Measurements from ENCODE around the gene VIT.

Gene VIT

GRCh38 chr2:36708041-36708741 is 11.7 kb downstream of the VIT start:
- DNase-seq (ENCODE audit: low read depth in 1 of 2, low spot score in 1 of 2) = no peak

DNA sequence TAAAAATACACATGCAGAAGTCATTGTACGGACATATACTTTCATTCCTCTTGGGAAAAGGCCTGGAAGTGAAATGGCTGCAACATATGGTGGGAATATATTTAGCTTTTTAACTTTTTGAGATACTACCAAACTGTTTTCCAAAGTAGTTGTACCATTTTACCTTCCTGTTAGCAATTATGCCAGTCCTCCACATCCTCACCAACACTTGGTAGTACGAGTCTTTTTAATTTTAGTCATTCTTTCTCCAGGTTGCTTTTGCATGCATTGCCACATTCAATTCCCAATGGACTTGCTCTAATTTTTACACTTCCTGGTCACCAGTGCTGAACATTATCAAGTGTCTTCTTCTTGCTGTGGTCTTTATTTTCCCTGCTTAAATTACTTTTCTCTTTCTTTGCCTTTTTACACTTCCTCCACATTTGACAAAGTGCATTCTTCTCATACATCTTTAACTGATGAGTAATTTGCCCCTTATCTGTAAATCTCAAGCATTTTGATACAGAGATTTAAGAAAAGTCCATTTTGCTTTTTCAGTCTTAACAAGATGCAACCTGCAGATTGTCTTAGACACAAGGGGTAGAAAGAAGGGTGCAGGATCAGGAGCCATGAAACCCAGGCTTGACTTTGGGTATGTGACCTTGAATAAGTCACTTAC is 14.5 kb downstream of the VIT start:
- DNase-seq (ENCODE audit: low read depth in 1 of 2, low spot score in 1 of 2) = no peak

DNA sequence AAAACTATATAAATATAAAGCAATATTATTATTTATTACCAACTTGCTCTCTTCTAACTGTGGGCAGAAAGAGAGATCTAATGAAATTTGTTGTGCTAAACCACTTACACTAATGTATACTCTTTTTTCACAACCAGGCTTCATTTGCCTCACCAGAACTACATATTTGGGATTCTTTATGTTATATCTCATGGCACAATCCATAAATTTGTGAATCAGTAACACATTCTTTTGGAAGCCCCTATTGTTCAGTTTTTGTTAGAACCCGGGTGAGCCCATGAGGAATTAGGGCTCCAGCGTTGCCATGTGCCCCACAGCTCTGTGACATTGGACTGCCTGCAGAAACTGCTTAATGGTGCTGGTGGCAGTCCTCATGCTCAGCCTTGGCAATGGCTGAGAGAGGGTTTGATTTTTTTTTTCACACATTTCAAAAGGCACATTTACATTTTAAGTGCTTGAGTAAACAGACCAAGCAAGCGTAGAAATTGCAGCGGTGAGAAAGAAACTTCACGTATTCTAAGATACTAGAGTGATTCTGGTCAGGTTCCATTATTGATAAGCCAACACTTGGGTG is 15.3 kb downstream of the VIT start:
- DNase-seq (ENCODE audit: low read depth in 1 of 2, low spot score in 1 of 2) = no peak

DNA sequence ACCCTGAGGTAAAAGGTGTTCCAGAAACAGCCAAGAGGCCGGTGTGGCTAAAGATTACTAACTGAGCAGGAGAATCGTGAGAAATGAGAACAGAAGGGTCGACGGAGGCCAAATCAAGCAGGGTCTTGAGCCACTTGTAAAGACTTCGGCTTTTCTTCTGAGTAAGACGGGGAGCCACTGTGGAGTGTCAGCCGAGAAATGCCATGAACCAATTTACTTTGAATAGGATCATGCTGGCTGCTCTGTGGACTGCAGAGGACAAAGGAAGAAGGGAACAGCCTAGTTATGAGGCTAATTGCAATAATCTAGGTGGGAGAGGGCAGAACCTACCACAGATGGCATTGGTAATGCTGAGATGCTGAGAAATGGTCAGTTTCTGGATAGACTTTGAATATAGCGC is 16.8 kb downstream of the VIT start:
- DNase-seq (ENCODE audit: low read depth in 1 of 2, low spot score in 1 of 2) = no peak

GRCh38 chr2:36716111-36716510 is 19.6 kb downstream of the VIT start:
- no peak for DNase-seq (ENCODE audit: low read depth in 1 of 2, low spot score in 1 of 2)

DNA sequence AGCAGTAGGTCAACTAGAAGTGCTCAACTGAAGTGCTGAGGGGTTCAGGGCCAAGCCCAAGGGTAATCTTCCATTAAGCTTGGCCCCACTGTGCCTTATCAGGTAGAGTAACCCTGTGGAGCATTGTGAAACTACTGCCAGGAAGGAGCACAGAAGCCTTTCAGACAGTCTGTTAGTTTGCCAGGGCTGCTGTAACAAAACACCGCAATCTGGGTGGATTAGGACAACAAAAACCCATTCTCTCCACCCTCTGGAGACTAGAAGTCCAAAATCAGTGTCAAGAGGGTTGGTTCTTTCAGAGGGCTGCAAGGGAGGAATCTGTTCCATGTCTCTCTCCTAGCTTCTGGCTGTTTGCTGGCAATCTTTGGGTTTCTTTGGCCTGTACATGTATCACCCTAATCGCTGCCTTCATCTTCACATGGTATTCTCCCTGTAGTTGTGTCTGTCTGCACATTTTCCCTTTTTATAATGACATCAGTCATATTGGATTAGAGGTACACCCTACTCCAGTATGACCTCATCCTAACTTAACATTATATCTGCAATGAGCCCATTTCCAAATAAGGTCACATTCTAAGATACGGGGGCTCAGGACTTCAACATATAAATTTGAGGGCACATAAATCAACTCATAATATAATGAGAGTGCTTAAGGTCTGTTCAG is 21.2 kb downstream of the VIT start:
- DNase-seq (ENCODE audit: low read depth in 1 of 2, low spot score in 1 of 2) = no peak

DNA sequence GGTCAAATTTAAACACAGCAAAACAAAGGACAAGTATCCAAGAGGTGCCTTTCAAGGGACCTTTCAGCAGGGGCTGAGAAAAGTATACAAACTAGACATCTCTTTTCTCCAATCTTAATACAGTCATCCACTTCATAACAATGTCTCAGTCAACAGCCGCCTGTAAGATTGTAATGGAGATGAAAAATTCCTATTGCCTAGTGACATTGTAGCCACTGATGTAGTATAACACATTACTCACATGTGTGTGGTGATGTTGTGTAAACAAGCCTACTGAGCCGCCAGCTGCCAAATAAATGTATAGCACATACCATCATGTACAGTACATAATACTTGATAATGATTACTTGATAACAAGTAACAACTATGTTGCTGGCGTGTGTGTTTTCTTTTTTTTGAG is 31.0 kb downstream of the VIT start:
- no peak for DNase-seq (ENCODE audit: low read depth in 1 of 2, low spot score in 1 of 2)

- no peak for DNase-seq (ENCODE audit: low read depth in 1 of 2, low spot score in 1 of 2)
Observed at GRCh38 chr2:36729067-36729466, 32.6 kb downstream of the VIT start.

DNA sequence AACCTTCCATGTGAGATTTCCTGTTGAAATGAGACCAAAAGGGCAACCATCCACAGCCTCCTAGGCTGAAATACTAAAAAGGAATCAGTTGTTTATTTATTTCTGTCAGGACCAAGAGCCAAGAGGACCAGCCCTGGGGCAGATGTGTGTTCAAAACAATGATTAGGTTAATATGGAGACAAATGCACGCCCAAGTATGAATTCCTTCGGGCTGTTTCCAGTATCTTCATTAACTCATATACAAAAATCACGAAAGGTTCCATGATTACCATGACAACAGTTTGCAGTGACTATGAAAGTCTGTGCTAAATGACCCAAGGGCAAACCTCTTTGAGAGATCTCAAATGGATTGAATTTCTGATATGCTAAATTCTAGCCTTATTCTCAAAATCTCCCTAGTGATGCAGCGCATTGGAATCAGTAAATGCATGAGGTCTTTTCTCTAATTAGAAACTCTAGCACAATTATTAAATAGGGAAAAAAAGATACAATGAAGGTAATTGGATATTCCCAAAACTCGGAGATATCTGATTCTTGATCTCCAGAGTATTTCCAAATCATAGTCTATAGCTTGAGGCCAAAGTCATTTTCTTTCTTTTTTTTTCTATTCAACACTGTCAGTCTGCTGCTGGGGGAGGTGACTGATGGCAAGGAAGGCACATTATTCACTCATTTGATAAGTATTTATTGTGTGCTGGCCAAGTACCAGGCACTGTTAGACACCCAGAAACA is 35.6 kb downstream of the VIT start:
- no peak for DNase-seq (ENCODE audit: low read depth in 1 of 2, low spot score in 1 of 2)

DNA sequence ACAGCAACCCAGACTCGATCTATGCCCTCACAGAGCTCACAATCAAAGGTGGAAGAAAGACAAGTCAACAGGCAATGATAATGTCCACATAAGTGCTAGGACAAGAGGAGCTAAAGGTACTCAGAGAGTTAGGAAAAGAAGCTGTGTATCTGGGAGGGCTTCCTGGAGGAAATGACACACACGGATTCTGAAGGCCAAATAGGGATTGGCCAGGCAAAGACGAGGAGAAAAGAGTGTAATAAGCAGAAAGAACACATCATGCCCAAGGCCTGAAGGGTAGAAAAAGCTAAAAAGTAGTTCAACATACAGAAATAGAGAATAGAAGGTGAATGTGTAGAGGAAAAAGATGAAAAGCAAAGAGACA is 36.1 kb downstream of the VIT start:
- DNase-seq (ENCODE audit: low read depth in 1 of 2, low spot score in 1 of 2) = no peak

- DNase-seq (ENCODE audit: low read depth in 1 of 2, low spot score in 1 of 2) = no peak
Observed at GRCh38 chr2:36733215-36733614, 36.7 kb downstream of the VIT start.

- DNase-seq (ENCODE audit: low read depth in 1 of 2, low spot score in 1 of 2) = no peak
Observed at GRCh38 chr2:36734304-36734703, 37.8 kb downstream of the VIT start.

DNA sequence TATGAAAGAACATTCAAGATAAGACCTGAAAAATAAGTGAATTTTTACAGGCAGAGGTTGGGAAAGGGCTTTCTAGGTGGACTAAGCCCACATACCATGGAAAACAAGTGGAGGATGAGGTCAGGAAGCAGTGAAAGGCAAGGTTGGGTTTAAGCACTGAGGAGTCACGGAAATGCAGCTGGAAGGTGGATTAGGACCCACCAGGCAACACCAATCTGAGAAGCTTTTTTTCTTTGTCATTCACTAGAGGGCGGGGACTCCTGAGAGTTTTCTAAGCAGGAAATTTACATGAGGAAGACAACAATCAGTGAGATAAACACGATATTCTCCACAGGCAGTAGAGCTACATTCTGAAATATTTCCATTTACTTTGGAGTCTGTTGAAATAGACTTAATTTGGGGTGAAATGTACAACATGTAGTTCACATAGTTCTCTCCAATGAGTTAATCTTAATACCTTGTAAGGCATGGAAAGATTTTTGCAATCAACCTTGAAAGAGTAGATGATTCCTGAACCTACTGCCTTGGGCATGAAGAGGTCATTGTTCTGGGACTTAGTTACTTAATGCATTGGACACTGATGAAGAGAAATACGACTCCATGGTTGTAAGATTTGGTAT is 40.7 kb downstream of the VIT start:
- no peak for DNase-seq (ENCODE audit: low read depth in 1 of 2, low spot score in 1 of 2)

- no peak for DNase-seq (ENCODE audit: low read depth in 1 of 2, low spot score in 1 of 2)
Observed at GRCh38 chr2:36740061-36740460, 43.6 kb downstream of the VIT start.

DNA sequence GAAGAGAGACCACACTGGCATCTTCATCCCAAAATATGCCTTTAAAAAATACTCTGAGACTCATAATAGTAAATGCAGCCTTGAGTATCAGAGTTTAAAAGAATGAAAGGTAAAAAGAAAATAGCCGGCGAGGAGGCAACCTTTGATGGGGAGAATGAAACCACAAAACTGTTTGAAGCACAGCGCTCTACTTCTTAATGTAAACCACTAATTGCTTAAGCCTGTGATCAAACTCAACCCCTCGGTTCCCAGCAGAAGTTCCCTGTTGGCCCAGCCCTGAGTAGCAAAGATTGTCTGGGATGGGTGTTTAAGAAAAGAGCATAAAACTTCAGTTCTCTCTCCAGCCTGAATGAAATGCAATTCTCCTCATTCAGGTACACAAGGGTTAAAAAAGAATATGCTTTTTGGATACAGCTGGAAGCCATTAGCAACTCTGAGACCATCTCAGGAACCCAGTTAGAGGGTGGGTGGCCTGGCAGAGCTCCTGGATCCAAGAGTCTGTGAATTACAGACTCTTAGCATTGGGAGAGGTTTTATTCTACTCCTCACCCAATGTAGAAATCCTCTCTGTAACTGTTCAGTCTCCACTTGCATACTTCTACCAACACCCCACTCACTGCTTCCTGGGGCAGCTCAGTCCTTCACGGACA is 44.8 kb downstream of the VIT start:
- DNase-seq (ENCODE audit: low read depth in 1 of 2, low spot score in 1 of 2) = no peak

GRCh38 chr2:36743954-36744353 is 47.4 kb downstream of the VIT start:
- DNase-seq (ENCODE audit: low read depth in 1 of 2, low spot score in 1 of 2) = no peak

- DNase-seq (ENCODE audit: low read depth in 1 of 2, low spot score in 1 of 2) = no peak
Observed at GRCh38 chr2:36748166-36748565, 51.7 kb downstream of the VIT start.

- DNase-seq (ENCODE audit: low read depth in 1 of 2, low spot score in 1 of 2) = no peak
Observed at GRCh38 chr2:36750101-36750500, 53.6 kb downstream of the VIT start.

GRCh38 chr2:36753706-36754221 is 57.3 kb downstream of the VIT start:
- no peak for DNase-seq (ENCODE audit: low read depth in 1 of 2, low spot score in 1 of 2)

DNA sequence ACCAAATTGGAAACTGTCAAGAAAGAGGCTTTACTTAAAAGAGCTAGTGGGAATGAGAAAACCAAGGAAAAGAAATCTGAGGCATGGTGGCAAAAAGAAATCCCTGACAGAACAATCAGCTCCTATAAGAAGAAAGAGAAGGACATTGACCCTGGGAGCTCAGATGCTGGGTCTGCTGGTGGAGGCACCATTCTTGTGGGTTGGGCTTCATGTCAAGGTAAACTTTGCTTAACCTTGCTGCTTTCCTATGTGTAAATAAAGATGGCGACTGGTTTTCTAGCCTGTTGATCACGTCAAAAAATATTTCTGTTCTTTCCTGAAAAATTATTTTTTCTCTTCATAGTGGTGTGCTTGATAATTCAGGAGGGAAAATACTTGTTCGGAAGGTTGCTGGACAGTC is 58.1 kb downstream of the VIT start:
- no peak for DNase-seq (ENCODE audit: low read depth in 1 of 2, low spot score in 1 of 2)
